ENCODE data around the gene EVC. TPM values are rescaled to one million over a fixed set of nuclear protein-coding genes. Genes with fewer than 3 reads are reported as not detected.

EVC gene
- total and polyA plus RNA-seq, 2 of the 4 experiments (the other 2 are of a cell fraction): 16.8 to 18.9 TPM

- in situ Hi-C loops (cut with MboI; ENCODE audit: low sequenced_read_pairs): no loop called here
- DNase-seq: no peak
- POLR2A ChIA-PET (ENCODE audit: unreplicated experiment): no interaction called here
These were observed 113.2 kb downstream of the EVC start for GRCh38 chr4:5824227-5824626.

More at GRCh38 chr4:5824227-5824626, 113.2 kb downstream of the EVC start:
- H2BK5ac ChIP-seq (ENCODE audit: low read depth, low read length, poor library complexity, severe bottlenecking): no peak overlapping the region
- H2BK15ac ChIP-seq (ENCODE audit: low read depth, low read length): no peak overlapping the region
- no peak overlapping the region for H3K56ac ChIP-seq (ENCODE audit: extremely low read depth, insufficient read depth, low read length)
- no peaks in the 10 kb centered on the region for H3K9me3 ChIP-seq (ENCODE audit: control insufficient read depth, insufficient read depth, low read length)
- intact Hi-C loops (cut with micrococcal nuclease) (loop anchor here (10.0 kb wide), 1 partner anchor 439 kb away; no protein-coding TSS in a partner anchor), dilution Hi-C loops (cut with HindIII; ENCODE audit: low sequenced_read_pairs, unreplicated experiment) (no loop called here)
- H3K18ac ChIP-seq (ENCODE audit: low read depth, low read length): no peak overlapping the region
- H2BK20ac ChIP-seq (ENCODE audit: low read depth, low read length): no peak overlapping the region
- no peak for TF ChIP-seq RCOR1 (IDR thresholded peaks at IDR 0.05; ENCODE audit: insufficient replicate concordance, low read length)
- no peak for TF ChIP-seq CEBPB (IDR thresholded peaks at IDR 0.05; ENCODE audit: low read depth, low read length)
- no peak for TF ChIP-seq ELK1 (IDR thresholded peaks at IDR 0.05; ENCODE audit: borderline replicate concordance, low read depth, low read length)
- TF ChIP-seq NFE2L2 (IDR thresholded peaks at IDR 0.05; ENCODE audit: low read depth, low read length): no peak
- TF ChIP-seq FOS (IDR thresholded peaks at IDR 0.05; ENCODE audit: low read depth, low read length): no peak
- TF ChIP-seq MXI1 (IDR thresholded peaks at IDR 0.05; ENCODE audit: borderline replicate concordance, low read depth, low read length): no peak
- no peak for TF ChIP-seq RFX5 (IDR thresholded peaks at IDR 0.05; ENCODE audit: low read depth, low read length)
- TF ChIP-seq SMC3 (IDR thresholded peaks at IDR 0.05; ENCODE audit: low read depth, low read length): no peak
- TF ChIP-seq RAD21 (IDR thresholded peaks at IDR 0.05; ENCODE audit: low read length): no peak
- TF ChIP-seq MAZ (IDR thresholded peaks at IDR 0.05; ENCODE audit: borderline replicate concordance, low read depth, low read length): no peak
- TF ChIP-seq, protein P1, sequence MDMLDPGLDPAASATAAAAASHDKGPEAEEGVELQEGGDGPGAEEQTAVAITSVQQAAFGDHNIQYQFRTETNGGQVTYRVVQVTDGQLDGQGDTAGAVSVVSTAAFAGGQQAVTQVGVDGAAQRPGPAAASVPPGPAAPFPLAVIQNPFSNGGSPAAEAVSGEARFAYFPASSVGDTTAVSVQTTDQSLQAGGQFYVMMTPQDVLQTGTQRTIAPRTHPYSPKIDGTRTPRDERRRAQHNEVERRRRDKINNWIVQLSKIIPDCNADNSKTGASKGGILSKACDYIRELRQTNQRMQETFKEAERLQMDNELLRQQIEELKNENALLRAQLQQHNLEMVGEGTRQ (IDR thresholded peaks at IDR 0.05; ENCODE audit: low read depth, low read length): no peak
- no peak for TF ChIP-seq BHLHE40 (IDR thresholded peaks at IDR 0.05; ENCODE audit: low read depth, low read length)
- no peak for TF ChIP-seq CHD1 (IDR thresholded peaks at IDR 0.05; ENCODE audit: low read depth, low read length)
- no peak for TF ChIP-seq MAFK (IDR thresholded peaks at IDR 0.05; ENCODE audit: low read depth, low read length)
- TF ChIP-seq, protein P2, sequence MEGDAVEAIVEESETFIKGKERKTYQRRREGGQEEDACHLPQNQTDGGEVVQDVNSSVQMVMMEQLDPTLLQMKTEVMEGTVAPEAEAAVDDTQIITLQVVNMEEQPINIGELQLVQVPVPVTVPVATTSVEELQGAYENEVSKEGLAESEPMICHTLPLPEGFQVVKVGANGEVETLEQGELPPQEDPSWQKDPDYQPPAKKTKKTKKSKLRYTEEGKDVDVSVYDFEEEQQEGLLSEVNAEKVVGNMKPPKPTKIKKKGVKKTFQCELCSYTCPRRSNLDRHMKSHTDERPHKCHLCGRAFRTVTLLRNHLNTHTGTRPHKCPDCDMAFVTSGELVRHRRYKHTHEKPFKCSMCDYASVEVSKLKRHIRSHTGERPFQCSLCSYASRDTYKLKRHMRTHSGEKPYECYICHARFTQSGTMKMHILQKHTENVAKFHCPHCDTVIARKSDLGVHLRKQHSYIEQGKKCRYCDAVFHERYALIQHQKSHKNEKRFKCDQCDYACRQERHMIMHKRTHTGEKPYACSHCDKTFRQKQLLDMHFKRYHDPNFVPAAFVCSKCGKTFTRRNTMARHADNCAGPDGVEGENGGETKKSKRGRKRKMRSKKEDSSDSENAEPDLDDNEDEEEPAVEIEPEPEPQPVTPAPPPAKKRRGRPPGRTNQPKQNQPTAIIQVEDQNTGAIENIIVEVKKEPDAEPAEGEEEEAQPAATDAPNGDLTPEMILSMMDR (conservative IDR thresholded peaks at IDR 0.05; ENCODE audit: low read depth, low read length): no peak
- no peak for TF ChIP-seq POLR2A (IDR thresholded peaks at IDR 0.05; ENCODE audit: low read depth, low read length)
- no peaks in the 10 kb centered on the region for H3K4me1 ChIP-seq (ENCODE audit: control insufficient read depth, insufficient read depth, low read length)
- H3K36me3 ChIP-seq (ENCODE audit: control insufficient read depth, insufficient read depth, low read length): peaks cover 59% of the 10 kb centered on the region
- no peak for ATAC-seq (ENCODE audit: low read depth)
- H3K4ac ChIP-seq (ENCODE audit: low read depth, low read length): no peak overlapping the region
- H2BK120ac ChIP-seq (ENCODE audit: low read depth, low read length): no peak overlapping the region
- H2AFZ ChIP-seq (replicated peaks; ENCODE audit: low read length, poor library complexity): no peak overlapping the region
- H2AK9ac ChIP-seq (replicated peaks; ENCODE audit: low read depth, low read length, poor library complexity): no peak overlapping the region
- no peak overlapping the region for H4K5ac ChIP-seq (ENCODE audit: low read depth, low read length)
- H3K9me1 ChIP-seq (ENCODE audit: insufficient read depth, low read length): peaks cover 13% of the 10 kb centered on the region
- H3K4me3 ChIP-seq (ENCODE audit: insufficient read depth, low read depth, low read length): no peak overlapping the region
- H4K8ac ChIP-seq (ENCODE audit: low read depth in 2 of 2, low read length in 2 of 2): no peak overlapping the region
- no TSS peak for BruUV-seq (replicated peaks)
- peaks cover 18% of the 10 kb centered on the region; the same call in 1 of the 2 replicates for H4K20me1 ChIP-seq (ENCODE audit: insufficient read depth, low read length)
- 0 out of 4 replicates have a peak, but pooled peaks cover 0 to 11% of the 10 kb centered on the region in 2 experiments for H3K79me1 ChIP-seq (ENCODE audit: low read depth in 1 of 2, low read length in 2 of 2)
- H3K4me2 ChIP-seq (ENCODE audit: low read depth, low read length): no peak overlapping the region
- no peak overlapping the region for H4K91ac ChIP-seq (ENCODE audit: insufficient read depth, low read depth, low read length)
- CTCF ChIA-PET: no interaction called here
- no peak overlapping the region for H2AK5ac ChIP-seq (ENCODE audit: low read depth, low read length)
- H3K23ac ChIP-seq (ENCODE audit: low read depth, low read length): no peak overlapping the region
- H3K9ac ChIP-seq (ENCODE audit: low read depth, low read length): no peak overlapping the region
- no peaks in the 10 kb centered on the region for H3K27me3 ChIP-seq (ENCODE audit: control insufficient read depth, insufficient read depth, low read length)
- WGBS, 2 experiments (ENCODE audit: extremely low coverage in 2 of 2, insufficient read length in 1 of 2): no CpG with 5 or more reads among the region's 7 CpGs
- no peak overlapping the region for H3K27ac ChIP-seq (ENCODE audit: insufficient read depth, low read length)
- no peak overlapping the region for H3K14ac ChIP-seq (replicated peaks; ENCODE audit: low read depth, low read length)

All from IMR-90 (cell line).